ENCODE measurements around the gene PPFIA2.

PPFIA2 gene

DNA sequence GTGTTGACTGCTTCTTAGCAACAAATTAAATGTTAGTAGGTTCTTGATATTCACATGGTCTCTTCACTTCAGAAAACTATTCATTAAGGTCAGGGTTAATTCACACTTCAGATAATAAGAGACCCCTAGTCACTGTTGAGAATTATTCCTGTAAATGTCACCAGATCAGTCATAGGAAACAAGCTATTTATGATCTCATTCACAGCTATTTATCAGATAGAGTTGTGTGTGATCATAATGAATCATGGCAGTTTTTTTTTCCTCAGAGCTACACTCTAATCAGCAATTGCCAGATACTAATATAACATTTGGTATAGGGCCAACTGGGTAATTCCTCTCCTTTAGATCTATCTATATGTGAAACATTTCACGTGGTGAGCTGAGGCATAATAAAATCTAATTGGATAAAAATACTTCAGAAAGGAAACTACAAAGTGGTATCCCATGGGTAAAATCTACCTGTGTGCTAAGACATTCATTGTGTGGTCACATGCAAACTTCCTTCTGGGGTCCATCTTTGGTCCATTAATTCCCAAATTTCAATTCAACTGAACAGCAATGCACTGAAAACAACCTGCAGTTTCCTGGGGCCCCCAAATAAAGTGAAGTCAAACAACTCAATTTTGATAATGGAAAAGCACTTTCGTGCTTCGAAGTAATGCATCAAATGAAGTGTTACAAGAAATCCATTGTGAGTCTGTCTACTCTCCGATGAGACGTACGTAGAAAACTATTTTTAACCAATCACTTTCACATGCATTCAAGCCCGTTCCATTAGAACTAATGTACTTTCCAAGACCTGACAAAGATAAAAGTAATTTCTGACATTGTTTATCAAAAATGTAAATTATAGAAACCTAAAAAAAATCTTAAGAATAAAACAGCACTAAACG is 484.3 kb downstream of the PPFIA2 start:
- no peak for DNase-seq (ENCODE audit: low read depth in 2 of 2)

DNA sequence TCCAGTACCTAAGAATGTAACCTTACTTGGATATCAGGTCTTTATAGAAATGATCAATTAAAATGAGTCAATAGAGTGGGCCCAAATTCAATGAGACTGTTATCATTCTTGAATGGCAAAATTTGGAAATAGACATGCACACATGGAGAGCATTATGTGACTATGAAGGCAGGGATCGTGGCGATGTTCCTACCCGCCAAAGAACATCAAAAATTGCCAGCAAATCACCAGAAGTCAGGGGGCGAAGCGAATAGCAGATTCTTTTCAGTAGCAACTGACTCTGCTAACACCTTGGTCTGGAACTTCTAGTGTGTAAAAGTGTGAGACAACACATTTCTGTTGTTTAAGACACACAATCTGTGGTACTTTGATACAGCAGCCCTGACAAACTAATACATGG is 488.8 kb downstream of the PPFIA2 start:
- no peak for DNase-seq (ENCODE audit: low read depth in 2 of 2)

DNA sequence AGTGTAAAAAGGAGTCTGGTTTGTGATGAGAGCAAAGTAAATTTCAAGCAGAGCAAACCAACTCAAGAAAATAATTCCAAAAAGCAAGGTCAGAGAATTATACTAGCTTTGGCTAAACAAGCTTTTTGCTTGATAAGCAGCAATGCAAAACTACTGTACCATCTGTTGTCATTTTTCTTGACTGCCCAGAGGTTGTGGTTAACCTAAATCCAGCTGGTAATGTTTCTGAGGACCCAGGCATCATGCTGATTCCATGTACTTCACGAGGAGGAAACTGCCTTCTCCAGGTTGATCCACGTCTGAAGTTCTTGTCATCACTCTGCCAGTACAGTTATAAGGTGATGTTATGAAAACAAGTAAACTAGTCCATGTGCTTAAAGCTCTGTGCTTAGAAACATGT is 496.1 kb downstream of the PPFIA2 start:
- DNase-seq (ENCODE audit: low read depth in 2 of 2): no peak

DNA sequence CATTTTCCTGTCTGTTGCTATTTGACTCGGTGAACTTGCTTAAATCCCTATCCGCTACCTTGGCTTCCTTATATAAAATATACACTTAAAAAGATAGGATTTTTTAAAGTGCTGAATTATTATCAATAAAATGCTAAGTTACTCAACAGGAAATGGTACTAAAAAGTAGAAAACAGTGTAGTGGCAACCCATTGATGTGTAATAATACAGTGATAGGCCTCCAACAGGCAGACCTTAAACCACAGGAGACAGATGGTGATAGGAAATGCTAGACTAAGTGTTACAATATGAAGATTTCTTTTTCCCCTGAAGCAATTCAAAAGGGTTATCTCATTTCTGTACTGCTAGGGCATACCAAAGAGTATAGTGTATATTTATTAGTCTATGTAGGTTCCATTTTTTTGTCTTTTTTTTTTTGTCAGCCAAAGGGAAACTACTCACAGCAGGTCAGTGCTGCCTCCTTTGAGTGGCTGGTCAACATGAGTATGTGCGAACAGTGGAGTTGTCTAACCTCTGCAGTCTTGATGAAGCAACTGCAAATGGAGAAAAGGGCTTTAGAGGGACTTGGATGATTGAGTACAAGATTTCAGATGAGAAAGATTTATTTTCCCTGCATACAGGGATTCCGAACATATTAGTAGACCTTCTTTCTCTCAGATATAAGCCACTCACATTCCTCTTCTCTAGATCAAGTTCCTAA is 497.5 kb downstream of the PPFIA2 start:
- no peak for DNase-seq (ENCODE audit: low read depth in 2 of 2)

DNA sequence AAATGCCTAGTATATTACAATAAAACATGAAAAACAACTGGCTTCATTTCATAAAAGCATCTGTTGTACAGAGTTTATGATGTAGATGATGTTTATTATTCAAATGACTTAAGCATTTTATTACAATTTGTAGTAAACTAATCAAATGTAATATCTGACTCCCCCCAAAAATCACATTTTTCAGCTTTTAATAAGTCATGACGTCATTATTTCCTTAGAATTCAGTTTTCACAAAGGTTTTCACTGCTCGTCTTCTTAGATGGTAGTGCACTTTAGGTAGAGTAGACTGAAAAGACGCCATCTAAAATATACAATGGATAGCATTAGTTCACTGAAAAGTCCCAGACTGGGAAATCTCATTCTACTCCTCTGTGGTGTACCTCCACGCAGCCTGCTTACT is 499.8 kb downstream of the PPFIA2 start:
- no peak for DNase-seq (ENCODE audit: low read depth in 2 of 2)

DNA sequence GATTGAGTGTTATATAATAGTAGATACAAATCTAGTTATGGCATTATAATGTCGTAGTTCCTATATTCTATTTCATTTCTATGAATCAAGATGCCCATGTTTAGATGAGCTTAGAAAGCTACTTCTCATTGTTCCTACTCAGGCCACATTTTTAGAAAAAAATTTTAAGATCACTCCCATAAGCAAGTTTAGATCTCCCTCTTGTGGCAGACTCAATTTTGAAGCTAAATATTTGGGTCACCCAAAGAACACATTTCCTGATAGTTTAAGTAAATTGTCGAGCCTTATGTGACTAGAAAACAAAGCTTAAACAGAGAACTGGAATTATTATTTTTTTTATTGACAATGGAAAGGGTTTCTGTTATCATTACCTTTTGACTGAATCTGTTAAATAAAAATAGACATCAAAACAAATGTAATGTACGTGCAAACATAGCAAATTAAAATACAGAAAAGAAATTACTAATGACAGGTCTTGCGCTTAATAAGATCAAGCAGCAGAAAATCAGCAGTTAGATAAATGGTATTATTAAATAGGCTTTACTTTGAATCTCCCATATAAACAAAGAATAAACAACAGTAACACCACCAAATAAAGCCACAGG is 501.1 kb downstream of the PPFIA2 start:
- DNase-seq (ENCODE audit: low read depth in 2 of 2): no peak

DNA sequence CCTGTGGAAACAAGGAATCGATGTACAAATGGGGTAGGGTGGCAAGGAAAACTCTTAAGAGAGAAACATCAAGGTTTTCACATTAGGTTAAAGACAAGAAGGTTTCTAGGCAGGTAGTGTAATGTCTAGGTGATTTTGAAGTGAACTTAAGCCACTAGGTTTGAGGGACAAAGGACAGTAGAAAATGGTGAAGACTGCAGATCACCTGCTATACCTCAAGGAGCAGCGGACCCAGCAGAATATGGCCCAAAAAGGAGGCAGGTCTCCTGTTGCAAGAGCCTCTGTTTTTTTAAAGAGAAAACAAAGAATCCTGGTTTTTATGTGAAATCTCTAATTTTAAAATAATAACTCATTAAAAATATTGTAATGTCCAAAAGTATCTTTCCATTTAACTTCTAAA is 503.2 kb downstream of the PPFIA2 start:
- DNase-seq (ENCODE audit: low read depth in 2 of 2): no peak

DNA sequence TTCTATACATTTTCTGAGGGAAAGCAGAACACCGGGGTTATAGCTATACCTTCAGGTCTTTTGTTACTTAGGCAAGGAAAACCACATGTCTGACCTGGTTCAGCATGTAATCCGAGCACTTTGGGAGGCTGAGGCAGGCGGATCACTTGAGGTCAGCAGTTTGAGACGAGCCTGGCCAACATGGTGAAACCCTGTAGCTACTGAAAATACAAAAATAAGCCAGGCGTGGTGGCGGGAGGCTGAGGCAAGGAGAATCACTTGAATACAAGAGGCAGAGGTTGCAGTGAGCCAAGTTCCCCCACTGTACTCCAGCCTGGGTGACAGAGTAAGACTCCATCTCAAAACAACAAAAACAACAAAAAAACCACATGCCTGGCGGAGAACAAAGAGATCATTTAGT is 503.7 kb downstream of the PPFIA2 start:
- no peak for DNase-seq (ENCODE audit: low read depth in 2 of 2)

DNA sequence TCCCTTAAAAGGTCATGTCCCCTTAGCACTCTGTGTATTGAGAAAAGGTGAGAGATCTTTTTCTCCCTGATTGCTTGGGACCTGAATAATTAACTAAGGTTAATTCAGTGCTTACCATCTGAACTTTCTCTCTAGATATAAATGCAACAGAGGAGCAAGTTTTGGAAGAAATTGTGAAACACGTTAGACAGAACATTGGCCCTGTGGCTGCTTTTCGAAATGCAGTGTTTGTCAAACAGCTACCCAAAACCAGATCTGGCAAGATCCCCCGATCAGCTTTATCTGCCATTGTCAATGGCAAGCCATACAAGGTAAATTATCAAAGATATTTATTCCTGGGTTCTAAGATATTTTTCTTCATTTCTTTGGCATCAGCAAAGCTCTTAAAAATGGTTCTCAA is 505.8 kb downstream of the PPFIA2 start:
- no peak for DNase-seq (ENCODE audit: low read depth in 2 of 2)

DNA sequence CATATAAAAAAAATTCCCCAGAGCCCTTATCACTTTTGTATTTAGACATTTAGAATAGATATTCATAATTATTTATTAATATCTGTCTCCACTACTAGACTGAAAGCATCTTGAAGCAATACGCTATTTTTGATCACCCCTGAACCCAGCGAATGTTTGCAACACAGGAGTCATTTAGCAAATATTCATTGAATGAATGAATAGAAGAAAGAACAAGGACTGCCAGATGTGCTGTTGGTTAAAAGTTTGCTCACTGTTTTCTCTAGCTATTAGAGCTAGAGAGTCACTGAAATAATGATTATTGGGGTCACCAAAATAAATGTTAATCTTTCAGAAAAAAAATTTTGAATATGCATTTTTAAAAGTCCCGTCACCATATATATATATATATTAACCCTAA is 506.9 kb downstream of the PPFIA2 start:
- DNase-seq (ENCODE audit: low read depth in 2 of 2): no peak

DNA sequence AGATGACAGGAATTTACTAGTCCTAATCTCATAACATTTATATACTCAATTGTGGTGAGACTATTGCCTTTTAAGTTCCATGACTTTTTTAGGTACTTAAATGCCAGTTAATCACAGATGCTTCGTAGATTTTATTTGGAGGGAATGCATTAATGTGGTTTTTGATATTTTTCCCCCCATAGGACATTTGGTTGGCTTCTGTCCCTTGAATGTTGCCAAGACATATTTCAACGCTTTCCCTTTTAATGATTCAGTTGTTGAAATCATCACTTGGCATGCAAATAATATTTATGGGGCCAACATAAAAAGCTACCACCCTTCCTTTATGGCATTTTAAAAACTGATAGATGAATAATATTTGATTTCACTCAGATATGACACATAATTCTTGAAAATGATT is 509.2 kb downstream of the PPFIA2 start:
- no peak for DNase-seq (ENCODE audit: low read depth in 2 of 2)

DNA sequence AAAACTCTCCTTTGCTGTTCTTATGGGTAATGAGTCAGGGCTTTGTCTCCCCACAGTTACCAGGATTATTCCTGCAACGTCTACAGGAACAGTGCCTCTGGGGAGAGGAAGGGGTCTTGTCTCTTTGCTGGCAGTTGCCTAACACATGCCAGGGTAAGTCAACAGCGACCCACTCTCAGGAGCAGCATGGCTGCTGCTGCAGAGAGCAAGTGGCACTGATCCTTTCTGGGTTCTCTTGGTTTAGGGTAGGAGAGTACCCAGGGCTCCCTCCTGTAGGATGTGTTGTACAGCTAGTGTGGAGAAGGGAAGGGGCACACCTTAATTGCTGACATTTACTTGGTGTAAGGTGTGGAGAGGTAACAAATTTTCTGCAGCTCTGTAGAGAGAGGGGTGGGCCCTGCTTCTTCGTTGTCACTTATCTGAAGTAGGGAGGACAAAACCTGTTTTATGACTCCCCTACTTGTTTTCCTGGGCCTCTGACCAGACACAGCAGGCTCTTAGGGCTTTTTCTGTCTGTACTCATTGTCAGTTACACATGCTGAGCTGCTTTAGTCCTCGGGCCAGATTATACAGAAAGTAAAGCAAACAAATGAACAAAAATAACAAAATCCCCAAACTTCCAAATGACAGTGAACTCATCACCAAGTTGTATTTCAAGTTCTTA is 513.1 kb downstream of the PPFIA2 start:
- no peak for DNase-seq (ENCODE audit: low read depth in 2 of 2)

DNA sequence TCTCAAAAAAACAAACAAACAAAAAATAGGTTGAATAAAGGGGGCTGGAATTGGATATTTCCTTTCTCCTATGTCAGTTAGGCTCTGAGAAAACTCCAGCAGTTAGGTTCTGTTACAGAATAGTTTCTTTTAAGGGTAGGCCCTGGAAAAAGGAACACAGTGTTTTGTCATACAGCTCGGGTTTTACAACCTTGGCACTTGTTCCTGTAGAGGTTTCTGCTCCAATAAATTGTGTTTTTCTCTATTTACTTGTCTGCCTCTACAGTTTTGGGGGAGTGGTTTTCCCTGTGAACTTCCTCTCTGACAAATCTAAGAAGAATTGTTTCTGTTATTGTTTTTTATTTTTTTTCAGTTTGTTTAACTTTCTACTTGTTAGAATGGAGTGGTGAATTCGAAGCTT is 513.7 kb downstream of the PPFIA2 start:
- DNase-seq (ENCODE audit: low read depth in 2 of 2): no peak

DNA sequence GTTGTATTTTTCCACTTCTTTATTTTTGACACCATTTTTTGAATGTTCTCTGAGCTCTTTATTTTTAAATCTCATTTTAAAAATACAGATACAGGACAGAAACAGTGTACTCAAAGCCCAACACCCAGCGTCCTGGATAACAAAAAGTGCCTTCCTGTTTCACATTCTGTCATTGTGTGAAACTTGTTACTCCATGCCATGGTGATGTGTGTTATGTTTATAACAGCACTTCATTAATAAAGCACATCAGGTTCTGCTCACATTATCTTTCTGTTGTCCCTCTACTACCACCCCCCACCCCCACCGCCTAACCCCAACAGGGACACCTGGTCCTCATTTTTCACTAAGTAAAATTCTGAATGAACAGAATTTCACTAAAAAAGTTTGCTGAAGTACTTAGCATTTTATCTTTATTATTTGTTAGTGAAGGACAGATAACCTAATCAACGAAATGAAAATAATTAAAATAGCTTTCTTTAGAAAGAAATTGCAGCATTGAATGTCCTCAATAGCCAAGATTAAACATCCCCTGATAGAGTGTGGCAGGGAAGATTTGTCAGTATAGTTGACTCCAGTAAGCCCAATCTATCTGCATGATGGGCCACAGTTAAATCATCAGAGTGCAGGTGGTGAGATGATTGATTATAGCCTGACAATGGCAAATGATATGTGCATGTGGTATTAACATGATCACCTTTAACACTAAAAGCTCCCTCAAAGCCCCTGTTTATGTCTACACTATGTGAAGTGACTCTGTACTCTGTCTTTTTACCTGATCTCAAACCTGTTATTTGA is 527.4 kb downstream of the PPFIA2 start:
- no peak for DNase-seq (ENCODE audit: low read depth in 2 of 2)

DNA sequence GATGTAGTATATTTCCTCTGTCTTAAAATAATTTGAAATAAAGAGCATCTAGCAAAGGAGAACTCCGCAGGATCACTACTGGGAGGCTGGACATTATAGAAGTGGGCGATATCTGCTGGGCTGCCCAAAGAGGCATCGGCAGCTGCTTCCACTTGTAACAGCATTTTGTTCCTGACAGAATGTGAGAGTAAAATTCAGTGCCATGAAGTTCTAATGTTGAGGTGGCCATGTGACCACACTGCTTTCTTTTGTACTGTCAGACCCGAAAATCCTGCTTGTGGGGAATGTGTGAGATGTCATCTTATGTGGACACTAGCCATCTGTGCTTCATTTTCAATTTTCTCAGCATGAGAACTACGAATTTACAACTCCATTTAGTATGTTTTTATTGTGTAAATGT is 529.4 kb downstream of the PPFIA2 start:
- DNase-seq (ENCODE audit: low read depth in 2 of 2): no peak

DNA sequence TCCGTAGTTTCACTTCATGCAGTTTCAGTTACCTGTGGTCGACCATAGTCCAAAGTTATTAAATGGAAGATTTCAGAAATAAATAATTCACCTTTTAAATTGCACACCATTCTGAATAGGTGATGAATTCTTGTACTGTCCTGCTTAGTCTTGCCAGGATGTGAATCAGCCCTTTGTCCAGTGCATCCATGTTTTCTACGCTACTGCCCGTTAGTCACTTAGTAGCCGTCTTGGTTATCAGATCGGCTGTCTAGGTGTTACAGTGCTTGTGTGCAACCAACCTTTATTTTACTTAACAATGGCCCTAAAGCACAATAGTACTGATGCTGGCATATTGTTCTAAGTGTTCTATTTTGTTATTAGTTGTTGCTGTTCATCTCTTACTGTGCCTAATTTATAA is 534.5 kb downstream of the PPFIA2 start:
- DNase-seq (ENCODE audit: low read depth in 2 of 2): no peak

DNA sequence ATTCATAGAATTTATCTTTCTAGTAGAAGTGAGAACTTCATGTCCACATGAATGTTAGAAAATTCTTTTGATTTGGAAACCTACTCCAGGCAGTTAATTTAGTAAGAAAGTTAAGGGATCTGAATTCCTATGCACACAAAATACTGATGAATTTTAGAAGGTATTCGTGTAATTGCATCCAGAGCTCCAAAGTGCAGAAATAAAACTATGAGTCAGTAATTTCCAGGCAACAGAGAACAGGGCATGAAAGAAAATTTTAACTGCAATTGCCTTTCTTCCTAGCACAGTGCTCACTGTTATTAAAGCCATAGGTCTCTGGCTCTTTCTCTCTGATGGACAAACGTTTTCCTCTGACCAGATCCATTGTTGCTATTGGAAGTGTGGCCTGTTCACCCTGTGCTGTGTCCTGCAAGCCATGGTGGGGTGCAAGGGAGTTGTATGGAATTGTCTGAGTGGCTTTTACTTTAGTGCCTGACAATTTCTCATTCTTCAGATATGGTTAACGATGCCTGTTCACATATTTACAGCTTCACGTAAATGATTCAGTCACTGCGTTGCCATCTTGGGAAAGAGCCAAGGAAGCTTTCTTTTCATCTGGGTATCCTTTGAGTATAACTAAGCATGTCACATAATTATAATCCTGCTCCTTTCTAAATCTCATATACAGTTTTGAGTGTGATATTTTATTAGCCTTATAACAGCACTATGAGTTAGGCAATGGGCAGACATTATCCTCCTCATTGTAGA is 536.1 kb downstream of the PPFIA2 start:
- DNase-seq (ENCODE audit: low read depth in 2 of 2): no peak

DNA sequence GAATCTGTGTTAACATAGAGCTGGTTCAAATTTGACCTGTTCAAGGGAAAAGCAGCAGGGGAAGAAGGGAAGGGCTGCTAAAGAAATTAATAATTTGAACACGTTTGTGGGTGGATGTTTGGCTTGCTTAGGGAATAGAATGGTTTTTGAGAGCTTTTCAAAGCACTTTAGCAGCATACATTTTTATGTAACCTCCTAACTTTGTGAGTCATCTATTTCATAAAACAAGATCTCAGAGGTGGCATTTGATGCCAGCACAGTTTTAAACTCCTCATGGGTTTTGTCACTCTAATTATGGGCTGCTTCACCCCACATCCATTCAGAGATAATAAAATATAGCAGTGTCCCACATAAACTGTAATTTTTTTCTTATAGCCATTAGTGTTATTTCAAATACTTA is 537.5 kb downstream of the PPFIA2 start:
- no peak for DNase-seq (ENCODE audit: low read depth in 2 of 2)

DNA sequence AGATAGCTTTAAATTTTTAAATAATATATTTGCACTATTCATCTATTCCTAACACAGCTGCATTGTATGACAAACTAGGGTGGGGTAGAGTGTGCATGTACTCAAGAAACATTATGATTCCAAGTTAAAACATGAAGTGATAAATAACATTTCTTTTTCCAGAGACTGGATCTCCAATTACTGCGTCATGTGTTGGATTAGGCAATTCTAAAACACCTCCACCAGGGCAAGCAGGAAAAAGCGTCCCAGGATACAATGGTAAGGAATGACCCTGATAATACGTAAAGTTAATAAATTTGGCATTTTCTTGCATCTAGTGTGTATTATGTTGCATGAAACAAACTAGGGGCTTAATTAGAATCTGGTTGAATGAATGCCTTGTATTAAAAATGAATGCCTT is 542.4 kb downstream of the PPFIA2 start:
- DNase-seq (ENCODE audit: low read depth in 2 of 2): no peak

DNA sequence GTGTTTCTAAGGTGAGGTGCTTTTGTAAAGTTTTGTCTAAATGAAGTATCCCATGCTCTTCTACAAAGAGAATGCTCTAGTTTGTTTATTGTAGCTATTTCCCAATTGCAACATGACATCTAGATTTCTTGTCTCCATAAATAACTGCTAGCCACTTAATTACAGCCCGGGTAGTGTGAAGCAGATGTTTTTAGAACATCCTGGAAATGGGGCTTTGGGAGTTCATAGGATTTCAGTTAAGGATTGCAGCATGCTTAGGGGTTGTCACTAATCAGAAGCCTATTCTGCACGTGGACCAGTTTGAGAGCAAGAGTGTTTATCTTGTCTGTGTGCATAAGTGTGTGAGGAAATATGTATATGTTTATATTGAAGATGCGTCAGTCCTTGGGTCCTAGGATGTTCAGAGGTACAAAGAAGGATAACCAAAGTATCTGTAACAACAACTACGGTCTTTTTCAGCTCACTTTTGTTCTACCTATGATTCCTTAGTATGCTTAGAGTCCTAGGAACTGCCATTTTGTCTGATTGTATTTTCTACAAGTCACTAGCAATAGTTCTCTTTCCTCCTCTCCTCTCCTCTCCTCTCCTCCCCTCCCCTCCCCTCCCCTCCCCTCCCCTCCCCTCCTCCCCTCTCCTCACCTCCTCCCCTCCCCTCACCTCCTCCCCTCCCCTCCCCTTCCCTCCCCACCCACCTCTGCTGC is 546.0 kb downstream of the PPFIA2 start:
- no peak for DNase-seq (ENCODE audit: low read depth in 2 of 2)
